GM18858 (cell line): ENCODE data around the gene PPP1R37.
"Not testable (repeated sequence)": the region's sequence is repeated elsewhere in the genome, so short reads cannot be mapped to it uniquely, and the experiment has no call there.

ENCODE experiments used
- ATAC-seq: cut with Tn5 transposase; IDR thresholded peaks from one replicate; pipeline ENCODE4 v1.9.1; 2021; ENCODE audit not compliant: unreplicated experiment

The PPP1R37 gene

DNA sequence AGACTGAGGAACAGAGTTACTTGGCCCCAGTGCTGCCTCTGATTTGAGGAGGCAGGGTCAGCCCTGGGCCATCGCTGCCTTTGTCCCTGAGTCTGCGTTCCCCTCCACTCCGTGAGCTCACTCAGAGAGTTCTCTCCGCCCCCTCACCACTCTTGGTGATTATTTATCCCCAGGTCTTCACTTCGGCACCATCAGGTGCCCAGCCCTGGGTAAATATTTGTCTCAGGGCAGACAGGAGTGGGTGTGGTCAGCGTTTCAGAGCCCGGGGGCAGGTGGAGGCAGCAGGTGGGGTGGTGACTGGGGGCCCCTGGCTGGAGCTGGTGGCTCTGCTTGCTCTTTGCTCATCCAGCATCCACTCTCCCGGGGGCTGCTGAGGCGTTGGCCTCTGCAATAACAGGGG lies 20.6 kb downstream of the PPP1R37 start:
- no peak for ATAC-seq

DNA sequence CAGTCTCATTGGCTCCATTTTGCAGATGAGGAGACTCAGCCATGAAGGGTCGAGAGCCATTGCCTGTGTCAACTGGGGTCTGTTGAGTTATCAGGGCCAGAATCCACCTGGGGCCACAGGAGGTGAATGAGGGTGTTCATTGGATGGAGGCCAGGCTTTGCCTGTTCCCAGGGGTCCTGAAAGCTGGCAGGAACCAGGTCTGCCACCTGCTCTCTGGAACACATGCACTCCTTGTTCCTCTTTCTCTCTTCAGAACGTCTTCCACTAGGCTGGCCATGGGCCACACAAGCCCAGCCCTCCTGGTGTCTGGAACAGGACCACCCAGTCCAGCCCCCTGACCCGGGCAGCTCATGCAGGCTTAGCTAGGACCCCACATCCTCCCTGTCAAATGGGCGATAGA lies 21.1 kb downstream of the PPP1R37 start:
- no peak for ATAC-seq

GRCh38 chr19:45115809-45116615 lies 23.0 kb downstream of the PPP1R37 start:
- ATAC-seq: no peak

- no peak for ATAC-seq
Measured at GRCh38 chr19:45117167-45117594, 24.2 kb downstream of the PPP1R37 start.

DNA sequence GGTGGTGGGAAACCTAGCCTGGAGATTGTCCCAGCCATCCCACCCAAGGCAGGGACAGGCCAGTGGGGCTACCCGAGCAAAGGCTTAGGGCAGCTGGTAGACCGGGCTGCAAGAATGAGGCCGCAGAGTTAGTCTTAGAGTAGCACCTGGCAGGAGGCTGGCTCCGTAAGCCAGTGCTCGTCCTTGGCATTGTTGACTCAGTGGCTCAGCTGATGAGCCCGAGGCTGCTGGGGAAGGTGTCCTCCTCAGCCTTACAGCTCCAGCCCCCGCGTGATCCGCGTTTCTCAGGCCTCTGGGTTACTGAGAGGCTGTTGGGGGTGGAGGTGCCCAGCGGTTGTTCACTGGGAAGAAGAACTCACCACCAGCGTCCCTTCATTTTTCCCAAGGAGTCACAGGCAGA lies 24.7 kb downstream of the PPP1R37 start:
- no peak for ATAC-seq

- ATAC-seq: no peak
Measured at GRCh38 chr19:45118106-45118505, 25.1 kb downstream of the PPP1R37 start.

DNA sequence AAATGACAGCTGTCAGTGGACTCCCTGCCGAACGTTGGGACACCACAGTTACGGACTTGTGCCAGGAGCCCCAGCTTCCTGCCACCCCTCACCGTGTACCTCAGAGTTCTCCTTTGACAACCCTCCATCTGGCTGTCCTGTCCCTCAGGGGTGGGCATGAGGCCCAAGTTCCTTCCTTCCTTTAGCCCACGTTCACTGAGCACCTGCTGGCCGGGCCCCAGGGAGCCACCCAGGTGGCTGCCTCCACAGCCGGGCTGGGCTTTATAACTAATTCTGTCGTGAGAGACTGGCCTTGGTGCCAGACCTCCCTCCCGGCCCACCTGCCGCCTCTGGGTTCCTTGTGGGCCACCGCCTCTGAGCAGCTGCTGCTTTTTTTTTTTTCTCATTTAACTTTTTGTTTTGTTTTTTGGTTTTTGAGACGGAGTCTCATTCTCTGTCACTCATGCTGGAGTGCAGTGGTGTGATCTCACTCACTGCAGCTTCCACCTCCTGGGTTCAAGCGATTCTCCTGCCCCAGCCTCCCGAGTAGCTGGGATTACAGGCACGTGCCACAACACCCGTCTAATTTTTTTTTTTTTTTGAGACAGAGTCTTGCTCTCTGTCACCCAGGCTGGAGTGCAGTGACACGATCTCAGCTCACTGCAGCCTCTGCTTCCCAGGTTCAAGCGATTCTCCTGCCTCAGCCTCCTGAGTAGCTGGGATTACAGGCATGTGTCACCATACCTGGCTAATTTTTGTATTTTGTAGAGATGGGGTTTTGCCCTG lies 25.8 kb downstream of the PPP1R37 start:
- not testable (repeated sequence) for ATAC-seq

GRCh38 chr19:45119582-45119981 lies 26.6 kb downstream of the PPP1R37 start:
- ATAC-seq: no peak

- no peak for ATAC-seq
Measured at GRCh38 chr19:45121827-45122345, 28.9 kb downstream of the PPP1R37 start.

- ATAC-seq: no peak
Measured at GRCh38 chr19:45122832-45123231, 29.9 kb downstream of the PPP1R37 start.

- ATAC-seq: no peak
Measured at GRCh38 chr19:45123440-45123850, 30.5 kb downstream of the PPP1R37 start.

GRCh38 chr19:45124021-45124420 lies 31.0 kb downstream of the PPP1R37 start:
- ATAC-seq: no peak

- ATAC-seq: no peak
Measured at GRCh38 chr19:45125360-45125759, 32.4 kb downstream of the PPP1R37 start.

DNA sequence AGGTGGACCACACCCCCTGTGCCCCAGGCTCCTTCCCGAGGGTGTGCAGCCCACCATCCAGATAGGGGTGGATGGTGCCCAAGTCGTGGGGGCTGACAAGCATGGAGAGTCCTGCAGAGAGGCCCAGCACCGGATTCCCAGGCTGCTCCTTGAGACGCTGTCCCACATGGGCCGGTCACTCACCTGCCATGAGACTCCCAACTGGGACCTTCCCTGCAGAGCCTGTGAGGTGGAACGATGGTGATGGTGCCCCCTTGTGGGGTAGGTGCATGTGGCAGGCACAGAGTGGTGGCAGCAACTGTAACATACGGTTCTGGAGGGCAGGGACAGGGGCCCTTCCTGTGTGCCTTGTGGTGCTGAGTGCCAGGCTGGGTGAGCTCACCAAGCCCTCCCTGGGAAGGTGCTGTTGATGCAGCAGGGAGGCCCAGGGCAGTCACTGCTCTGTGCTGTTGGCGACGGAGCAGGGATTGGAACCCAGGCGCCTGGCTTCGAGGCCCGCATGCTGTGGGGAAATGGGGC lies 33.1 kb downstream of the PPP1R37 start:
- ATAC-seq: no peak

- ATAC-seq: no peak
Measured at GRCh38 chr19:45126654-45127053, 33.7 kb downstream of the PPP1R37 start.

DNA sequence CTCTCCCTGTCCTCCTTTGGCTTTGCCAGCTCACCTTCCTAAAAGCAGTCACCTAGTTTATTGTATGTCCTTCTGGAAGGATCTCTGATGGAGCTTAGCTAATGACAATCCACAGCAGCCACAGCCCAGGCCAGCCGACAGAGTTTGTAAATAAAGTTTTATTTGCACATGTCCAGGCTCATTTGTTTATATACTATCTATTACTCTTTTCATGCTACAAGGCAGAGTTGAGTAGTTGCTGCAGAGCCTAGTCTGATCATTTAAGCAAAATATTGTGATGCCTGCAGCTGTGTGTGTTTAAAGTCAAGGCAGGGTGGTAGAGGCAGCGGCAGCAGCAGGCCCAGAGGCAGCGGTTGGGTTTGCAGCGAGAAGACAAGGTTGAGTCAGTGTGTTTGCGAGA lies 35.2 kb downstream of the PPP1R37 start:
- no peak for ATAC-seq

DNA sequence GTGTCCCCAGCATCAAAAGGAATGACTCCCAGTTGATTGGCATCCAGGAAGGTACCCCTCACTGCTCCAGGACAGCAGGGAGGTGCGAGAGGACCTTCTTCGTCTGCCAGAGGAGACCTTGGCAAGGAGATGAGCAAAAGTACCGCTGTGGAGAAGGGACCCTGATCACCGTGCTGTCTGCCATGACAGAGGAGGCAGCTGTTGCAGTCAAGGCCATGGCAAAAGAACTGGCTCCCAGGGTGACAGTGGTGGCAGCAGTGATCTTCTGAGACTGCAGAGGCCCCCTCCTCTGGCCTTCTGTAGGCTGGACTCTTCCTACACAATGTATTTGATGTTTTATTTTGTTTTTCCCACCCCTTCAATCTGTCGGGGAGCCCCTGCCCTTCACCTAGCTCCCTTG lies 35.8 kb downstream of the PPP1R37 start:
- no peak for ATAC-seq

GRCh38 chr19:45130236-45130635 lies 37.3 kb downstream of the PPP1R37 start:
- ATAC-seq: no peak

GRCh38 chr19:45130888-45131615 lies 38.1 kb downstream of the PPP1R37 start:
- no peak for ATAC-seq

DNA sequence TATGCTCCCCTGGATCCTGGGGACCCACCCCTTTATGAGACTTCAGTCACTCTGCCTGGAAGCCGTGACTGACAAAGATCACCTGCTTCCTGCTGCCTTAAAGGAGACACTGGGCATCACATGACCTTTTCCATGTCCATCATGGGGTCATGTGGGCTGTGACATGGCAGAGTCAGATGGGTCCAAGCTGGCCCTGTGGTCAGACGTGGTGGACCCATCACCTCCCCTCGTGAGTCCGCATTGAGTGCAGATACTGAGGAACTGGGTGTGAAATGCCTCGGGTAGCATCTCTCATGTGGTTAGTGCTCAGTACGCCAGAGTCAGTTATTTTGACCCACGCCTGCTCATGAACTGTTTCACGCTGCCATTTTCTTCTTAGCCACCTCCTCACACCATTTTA lies 40.7 kb downstream of the PPP1R37 start:
- ATAC-seq: no peak
